Heart right ventricle (tissue), 16 donors: ENCODE measurements around the gene CHPF. TPM values are rescaled to one million over a fixed set of nuclear protein-coding genes. Genes with fewer than 3 reads are reported as not detected.

ENCODE experiments used
- ATAC-seq, 8 donors: fragments of 200-7000 bp; cut with Tn5 transposase; one replicate each; pipeline ENCODE4 v1.9.1; 2020; ENCODE audit warnings: mild to moderate bottlenecking in 8 of 8, moderate library complexity in 8 of 8, moderate number of reproducible peaks in 1 of 8
- DNase-seq, 2 donors: peaks; one replicate each; pipeline ENCODE4 v3.0.0-alpha.2; 2020
- H3K27ac ChIP-seq, 10 donors: fragments of 200-600 bp; sonication (generic) in 2 of 10; one replicate each; pipeline versions ENCODE4 v1.5.0 to v1.8.0; 2020 to 2022; ENCODE audit warnings: mild to moderate bottlenecking in 3 of 10
- H3K27me3 ChIP-seq, 7 donors: fragments of 200-600 bp; one replicate each; pipeline ENCODE4 v1.8.0; 2021 to 2022; ENCODE audit warnings: mild to moderate bottlenecking in 2 of 7
- H3K36me3 ChIP-seq, 9 donors: fragments of 200-600 bp; sonication (generic) in 1 of 9; one replicate each; pipeline versions ENCODE4 v1.5.0 to v1.8.0; 2020 to 2022; ENCODE audit warnings: mild to moderate bottlenecking in 2 of 9
- H3K4me1 ChIP-seq, 9 donors: fragments of 200-600 bp; sonication (generic) in 1 of 9; one replicate each; pipeline versions ENCODE4 v1.5.0 to v1.8.0; 2020 to 2022; ENCODE audit warnings: mild to moderate bottlenecking in 4 of 9
- H3K4me3 ChIP-seq, 10 donors: fragments of 200-600 bp; sonication (generic) in 2 of 10; one replicate each; pipeline versions ENCODE4 v1.5.0 to v1.8.0; 2020 to 2022; ENCODE audit warnings: mild to moderate bottlenecking in 7 of 10, moderate library complexity in 2 of 10
- H3K9me3 ChIP-seq, 11 donors: fragments of 200-600 bp in 10 of 11; sonication (generic) in 2 of 11; one replicate each; pipeline versions ENCODE4 v1.5.0 to v1.8.0; 2013 to 2022; ENCODE audit warnings: mild to moderate bottlenecking in 2 of 11, control low read depth in 1 of 11, moderate library complexity in 1 of 11
- WGBS, 2 donors: extraction: QIAGEN DNeasy Blood & Tissue Kit; methylation state at CpG; one replicate each; pipeline ENCODE4 v1.1.7; 2013; ENCODE audit warnings: inconsistent platforms in 1 of 2; 5-methylcytosine and 5-hydroxymethylcytosine counted together
- intact Hi-C, 10 donors: fragments of 100-400 bp; cut with DNase I; formaldehyde crosslinking; loops; one replicate each; pipeline versions ENCODE4 v1.11.1 to v1.14.2; 2022
- polyA plus RNA-seq, 2 donors: library from polyadenylated mRNA; stranded (reverse); fragments of 200-250 nt; gene quantifications; one replicate each; pipeline ENCODE4 v1.2.3, GENCODE V29; 2013
- total RNA-seq, 10 donors: library from RNA; stranded (reverse); fragmentation: NEBNext Ultra II Directional in 3 of 10; extraction: Animal tissue kit (Norgen Biotek cat#: 25700) in 3 of 10; gene quantifications; one replicate each; pipeline versions ENCODE4 v1.2.1 to v1.2.4, GENCODE V29; 2021 to 2023
- TF ChIP-seq, protein P1 (sequence below), 9 donors: fragments of 200-600 bp; sonication (generic) in 2 of 9; IDR thresholded peaks; one replicate each; pipeline versions ENCODE4 v1.5.0 to v1.8.0; 2021 to 2022; ENCODE audit warnings: antibody characterized with exemption in 9 of 9, mild to moderate bottlenecking in 5 of 9, moderate library complexity in 1 of 9
- donor health status: Arrhythmogenic right ventricular cardiomyopathy.
- donor health status: ischemic (EF 13 %, LVEDD 7.1; RV severe dilation, severe dysfunction).
- donor health status: healthy with polysubstance abuse.
- donor health status: DM: no; HTN: yes; CAD: no.
- donor health status: DM: no; HTN: no; CAD: no.
- donor health status: ischemic (EF 25% LVEDD 6.9; RV normal size, moderate dysfunction).
- donor health status: ischemic (EF 25% LVEDD 5.7; RV mildly dilated, moderate dysfunction).
- donor health status: healthy.
- donor health status: DM: yes; HTN: yes; CAD: no.
- donor health status: Ischemic cardiomyopathy.
- donor health status: ischemic (EF 35%, LVEDD 5.7; RV mildly dilated, moderate dysfunction).
- donor health status: nonischemic (EF 11% LVEDD 7.7; RV severe dilation, severe dysfunction).
- donor health status: DM: yes; HTN: yes; CAD: no.
- donor health status: PGD.
- donor health status: ischemic (EF 29% LVEDD 5.4; RV normal size, mild dysfunction).
- donor health status: nonischemic (EF 23%, LVEDD 6.1; RV moderate dilation, normal function).

The CHPF gene
- total and polyA plus RNA-seq, 12 donors: 66.5 to 221 (median 95.9) TPM

DNA sequence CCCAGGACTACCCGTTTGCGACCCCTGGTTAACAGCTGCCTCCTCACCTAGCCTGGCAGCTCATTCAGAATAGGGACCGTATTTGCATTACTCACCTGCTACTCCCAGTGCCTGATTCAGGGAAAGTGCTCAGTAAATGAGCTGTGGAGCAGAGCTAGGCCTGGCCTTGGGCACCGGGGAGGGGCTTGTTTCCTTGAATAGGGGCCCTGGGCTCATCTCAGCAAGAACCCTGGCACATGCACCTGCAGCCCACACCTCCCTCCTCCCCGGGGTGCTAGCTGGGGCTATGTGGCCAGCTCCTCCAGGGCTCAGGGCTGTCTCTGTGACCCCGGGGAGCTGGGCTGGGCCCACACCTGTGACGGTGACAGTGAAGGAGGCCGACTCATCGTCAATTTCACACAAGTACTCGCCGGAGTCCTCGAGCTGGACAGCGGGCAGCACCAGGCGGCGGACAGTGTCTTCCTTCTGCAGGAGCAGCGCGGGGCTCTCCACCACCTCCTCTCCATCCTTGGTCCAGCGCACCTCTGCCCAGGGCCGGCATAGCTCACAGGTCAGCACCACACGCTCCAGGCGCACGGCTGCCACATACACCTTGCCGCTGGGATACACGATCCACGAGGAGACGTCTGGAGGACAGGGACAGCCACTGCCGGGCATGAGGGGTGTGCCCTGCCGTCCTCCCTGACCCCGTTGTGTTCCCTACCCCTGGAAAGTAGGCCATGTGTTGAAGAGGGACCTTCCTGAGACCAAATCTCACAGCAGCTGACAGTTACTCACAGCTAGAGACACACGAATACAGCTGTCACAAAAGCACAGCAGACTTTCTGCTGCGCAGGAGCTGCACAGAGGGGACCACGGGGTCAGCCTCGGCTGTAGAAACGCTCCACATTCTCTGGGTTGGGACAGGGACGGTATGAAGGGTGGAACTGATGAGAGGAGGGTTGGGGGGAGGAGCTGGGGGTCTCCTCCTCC, 18.7 kb upstream of the CHPF start:
- Histone ChIP-seq H3K36me3 (peaks cover 0 to 73% (median 12%) of the 10 kb centered on the region in 9 donors), H3K27me3 (no peaks in the 10 kb centered on the region), H3K9me3 (no peaks in the 10 kb centered on the region), H3K4me1 (peaks cover 0 to 23% (median 3%) of the 10 kb centered on the region in 9 donors), H3K27ac (peak overlapping the region in 3 of 10 donors; percentile 2 to 36 (median 3)), H3K4me3 (no peak overlapping the region)
- DNase-seq (no peak), ATAC-seq (no peak)
- intact Hi-C loops: loop anchor here in 1 of 10 donors (10.0 kb wide), 1 partner anchor 72 kb away; no protein-coding TSS in a partner anchor
- WGBS, 2 donors: 81 to 83% methylated on average over 35 of the region's 35 CpGs
- TF ChIP-seq, protein P1, sequence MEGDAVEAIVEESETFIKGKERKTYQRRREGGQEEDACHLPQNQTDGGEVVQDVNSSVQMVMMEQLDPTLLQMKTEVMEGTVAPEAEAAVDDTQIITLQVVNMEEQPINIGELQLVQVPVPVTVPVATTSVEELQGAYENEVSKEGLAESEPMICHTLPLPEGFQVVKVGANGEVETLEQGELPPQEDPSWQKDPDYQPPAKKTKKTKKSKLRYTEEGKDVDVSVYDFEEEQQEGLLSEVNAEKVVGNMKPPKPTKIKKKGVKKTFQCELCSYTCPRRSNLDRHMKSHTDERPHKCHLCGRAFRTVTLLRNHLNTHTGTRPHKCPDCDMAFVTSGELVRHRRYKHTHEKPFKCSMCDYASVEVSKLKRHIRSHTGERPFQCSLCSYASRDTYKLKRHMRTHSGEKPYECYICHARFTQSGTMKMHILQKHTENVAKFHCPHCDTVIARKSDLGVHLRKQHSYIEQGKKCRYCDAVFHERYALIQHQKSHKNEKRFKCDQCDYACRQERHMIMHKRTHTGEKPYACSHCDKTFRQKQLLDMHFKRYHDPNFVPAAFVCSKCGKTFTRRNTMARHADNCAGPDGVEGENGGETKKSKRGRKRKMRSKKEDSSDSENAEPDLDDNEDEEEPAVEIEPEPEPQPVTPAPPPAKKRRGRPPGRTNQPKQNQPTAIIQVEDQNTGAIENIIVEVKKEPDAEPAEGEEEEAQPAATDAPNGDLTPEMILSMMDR (IDR thresholded peaks at IDR 0.05): no peak

DNA sequence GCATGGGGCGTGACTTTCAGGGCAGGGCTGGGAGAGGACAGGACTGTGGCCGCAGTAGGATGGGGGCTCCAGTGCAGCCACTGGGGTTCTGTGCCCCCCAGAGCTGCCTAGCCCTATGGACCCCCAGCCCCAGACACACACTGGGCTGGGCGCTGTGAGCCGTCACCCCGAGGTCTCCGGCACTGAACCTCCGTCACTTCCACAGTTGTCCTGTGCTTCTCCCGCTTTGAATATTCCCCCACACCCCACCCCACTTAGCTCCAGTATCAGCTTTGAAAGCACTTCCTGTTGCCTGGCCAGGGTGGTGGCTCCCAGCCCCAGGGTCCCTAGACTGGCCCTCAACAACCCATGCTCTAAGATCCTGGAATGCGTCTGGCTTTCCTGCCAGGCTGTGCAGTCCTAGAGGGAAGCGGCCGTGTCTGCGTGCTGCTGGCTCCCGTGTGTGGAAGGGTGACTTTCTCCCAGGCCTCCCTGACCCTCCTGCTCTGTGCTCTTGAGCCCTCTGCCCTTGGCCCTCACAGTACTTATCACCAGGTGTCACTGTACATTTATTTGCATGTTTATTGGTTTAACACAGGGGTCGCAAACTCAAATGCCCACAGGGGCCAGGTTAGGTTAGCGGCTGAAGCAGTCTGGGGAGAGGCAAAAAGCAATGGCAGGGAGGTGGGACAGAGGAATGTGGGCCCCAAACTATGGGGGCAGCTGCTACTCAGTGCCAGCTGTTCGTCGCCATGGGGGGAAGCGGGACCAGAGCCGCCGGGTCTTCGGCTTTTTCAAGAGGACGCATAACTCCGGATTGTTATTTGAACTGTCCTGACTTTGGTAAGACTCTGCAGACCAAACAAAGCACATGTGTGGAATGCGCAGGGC, 17.8 kb upstream of the CHPF start:
- H3K36me3 ChIP-seq: peaks cover 0 to 69% (median 11%) of the 10 kb centered on the region in 9 donors
- intact Hi-C loops: loop anchor here in 1 of 10 donors (10.0 kb wide), 1 partner anchor 73 kb away; no protein-coding TSS in a partner anchor
- ATAC-seq: peak in 6 of 8 donors; percentile 11 to 61 (median 38)
- no peak overlapping the region for H3K4me3 ChIP-seq
- H3K27ac ChIP-seq: peak overlapping the region in 4 of 10 donors; percentile 2 to 58 (median 23)
- 65 to 67% methylated on average over 24 of the region's 24 CpGs for WGBS, 2 donors
- H3K4me1 ChIP-seq: peaks cover 0 to 23% (median 3%) of the 10 kb centered on the region in 9 donors
- DNase-seq: no peak
- H3K9me3 ChIP-seq: no peaks in the 10 kb centered on the region
- TF ChIP-seq, protein P1 (IDR thresholded peaks at IDR 0.05): no peak
- H3K27me3 ChIP-seq: no peaks in the 10 kb centered on the region

DNA sequence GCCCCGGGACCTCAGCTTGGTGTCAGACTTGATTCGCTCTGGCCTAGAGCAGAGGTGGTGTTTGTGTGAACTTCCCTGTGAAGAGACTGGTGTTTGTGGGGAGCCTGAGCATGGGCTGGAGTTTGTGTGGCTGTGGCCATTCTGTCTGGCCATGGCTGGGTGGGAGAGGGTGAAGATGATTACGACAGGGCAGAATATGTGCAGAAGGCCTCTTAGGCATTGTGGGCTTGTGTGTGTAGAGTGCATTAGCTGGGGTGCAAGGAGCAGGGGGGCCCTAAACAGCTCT, 17.2 kb upstream of the CHPF start:
- no peak for DNase-seq
- ATAC-seq: no peak
- Histone ChIP-seq H3K36me3 (peaks cover 0 to 69% (median 6%) of the 10 kb centered on the region in 9 donors), H3K4me1 (peaks cover 0 to 23% (median 3%) of the 10 kb centered on the region in 9 donors), H3K27me3 (no peaks in the 10 kb centered on the region), H3K4me3 (no peak overlapping the region), H3K27ac (peak overlapping the region in 2 of 10 donors; percentile 10 to 36), H3K9me3 (no peaks in the 10 kb centered on the region)
- intact Hi-C loops: loop anchor here in 1 of 10 donors (10.0 kb wide), 1 partner anchor 74 kb away; no protein-coding TSS in a partner anchor
- TF ChIP-seq, protein P1 (IDR thresholded peaks at IDR 0.05): no peak
- WGBS, 2 donors: 73 to 74% methylated on average over 3 of the region's 3 CpGs
